GM19351 (cell line): ENCODE measurements around the gene PAX2.

Experiments used
- ATAC-seq: cut with Tn5 transposase; IDR thresholded peaks from one replicate; pipeline ENCODE4 v1.9.1; 2021; ENCODE audit warnings: mild to moderate bottlenecking, moderate library complexity; ENCODE audit not compliant: unreplicated experiment

PAX2 gene

DNA sequence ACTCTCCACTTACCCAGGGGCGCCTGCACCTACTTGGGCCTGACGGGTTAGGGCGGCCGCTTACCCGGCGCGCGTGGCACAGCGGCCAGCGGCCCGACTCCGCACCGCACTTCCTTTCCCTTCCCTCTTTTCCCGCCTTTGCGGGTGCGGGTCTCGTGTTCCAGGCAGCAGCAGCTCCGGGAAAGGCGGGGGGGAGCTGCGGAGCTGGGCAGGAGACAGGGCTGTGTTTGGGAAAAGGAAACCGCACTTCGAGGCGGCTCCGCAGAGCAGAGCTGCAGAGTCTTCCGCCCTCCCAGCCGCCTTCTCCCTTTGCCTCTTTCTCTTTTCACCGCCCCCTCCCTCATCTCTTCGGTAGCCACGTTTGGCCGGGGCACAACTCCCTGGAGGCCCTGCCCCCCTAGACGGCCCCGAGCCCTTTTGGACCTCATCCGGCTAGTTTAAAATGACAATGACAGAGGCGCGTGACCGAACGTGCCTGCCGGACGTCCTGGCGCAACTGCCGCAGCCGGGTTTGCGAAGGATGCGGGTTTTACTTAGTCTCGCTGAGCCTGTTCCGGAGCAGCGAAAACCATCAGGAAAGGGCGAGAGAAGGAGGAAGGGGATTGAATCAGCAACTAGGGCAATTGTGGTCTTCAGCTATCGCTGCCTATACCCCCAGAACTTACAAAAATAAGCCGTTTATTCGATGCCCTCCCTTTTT, 7.9 kb upstream of the PAX2 start:
- no peak for ATAC-seq

DNA sequence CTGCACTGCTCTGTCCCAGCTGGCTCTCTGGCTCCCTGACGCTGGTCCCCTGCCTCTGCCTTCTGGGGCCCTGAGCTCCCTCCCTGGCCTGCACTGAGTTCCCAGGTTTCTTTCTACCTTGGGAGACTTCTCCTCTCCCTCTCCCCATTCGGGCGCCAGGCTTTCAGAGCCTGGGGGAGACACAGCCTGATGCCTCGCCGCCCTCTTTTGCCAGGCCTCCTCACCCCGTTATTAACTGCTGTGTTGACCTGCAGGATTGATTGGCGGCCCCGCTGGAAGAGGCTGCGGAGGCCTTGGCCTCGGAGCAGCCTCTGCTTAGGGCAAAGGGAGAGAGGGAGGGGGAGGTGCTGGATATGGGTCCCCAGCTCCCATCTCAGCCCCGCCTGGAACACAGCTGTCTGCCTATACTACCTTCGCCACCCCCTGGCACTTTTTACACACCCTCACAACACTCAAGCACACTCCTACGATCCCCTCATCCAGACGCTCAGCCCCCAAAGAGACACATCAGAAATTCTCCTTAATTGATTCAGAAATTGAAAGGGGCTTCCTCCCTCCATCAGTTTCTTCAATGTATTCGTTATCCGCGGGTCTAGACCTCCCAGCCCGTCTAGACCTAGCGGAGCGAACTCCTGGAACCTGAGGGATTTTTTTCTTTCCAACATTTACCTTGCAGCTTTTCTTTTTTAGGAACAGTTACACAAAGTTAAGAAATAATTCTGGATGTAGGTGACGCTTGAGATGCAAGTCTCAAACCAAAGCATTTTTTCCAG, 7.1 kb upstream of the PAX2 start:
- ATAC-seq: no peak

DNA sequence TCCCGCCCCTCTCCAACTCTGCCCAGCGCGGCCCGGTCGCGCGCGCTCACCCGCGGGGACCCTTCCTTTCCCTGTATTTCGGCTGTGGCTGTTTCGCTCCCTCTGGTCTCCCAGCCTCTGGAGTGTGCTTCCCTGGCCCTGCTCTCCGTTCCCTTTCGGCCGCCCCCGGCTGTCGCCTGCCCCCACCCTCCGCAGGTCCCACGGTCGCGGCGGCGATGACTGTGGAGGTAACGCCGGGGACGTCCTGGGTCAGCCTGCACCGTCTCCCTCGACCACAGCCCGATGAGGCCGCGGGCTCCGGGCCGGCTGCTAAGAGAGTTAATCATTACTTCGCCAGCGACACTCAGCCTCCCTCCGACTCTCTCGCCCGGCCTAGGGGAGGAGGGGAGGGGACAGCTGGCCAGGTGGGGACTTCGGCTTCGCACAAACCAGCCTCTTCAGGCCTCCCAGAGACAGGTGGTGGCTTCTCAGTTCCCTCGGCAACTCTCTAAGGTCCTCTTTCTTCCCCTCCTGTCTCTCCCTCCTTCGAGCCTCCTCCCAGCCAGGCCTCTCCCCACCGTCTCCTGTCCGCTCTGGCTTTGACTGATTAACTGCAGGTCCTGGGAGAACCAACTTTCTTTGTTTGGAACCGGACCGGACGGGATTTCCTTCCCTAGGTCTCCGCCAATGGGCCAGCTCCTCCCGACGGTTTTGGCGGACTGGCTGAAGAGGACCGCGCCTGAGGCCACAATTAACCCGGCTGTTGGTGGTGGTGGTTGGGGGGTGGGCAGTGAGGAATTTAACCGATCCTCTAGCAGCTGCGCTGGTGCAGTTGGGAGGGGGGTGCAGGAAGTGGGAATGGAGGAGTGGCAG, 5.6 kb upstream of the PAX2 start:
- ATAC-seq: no peak

DNA sequence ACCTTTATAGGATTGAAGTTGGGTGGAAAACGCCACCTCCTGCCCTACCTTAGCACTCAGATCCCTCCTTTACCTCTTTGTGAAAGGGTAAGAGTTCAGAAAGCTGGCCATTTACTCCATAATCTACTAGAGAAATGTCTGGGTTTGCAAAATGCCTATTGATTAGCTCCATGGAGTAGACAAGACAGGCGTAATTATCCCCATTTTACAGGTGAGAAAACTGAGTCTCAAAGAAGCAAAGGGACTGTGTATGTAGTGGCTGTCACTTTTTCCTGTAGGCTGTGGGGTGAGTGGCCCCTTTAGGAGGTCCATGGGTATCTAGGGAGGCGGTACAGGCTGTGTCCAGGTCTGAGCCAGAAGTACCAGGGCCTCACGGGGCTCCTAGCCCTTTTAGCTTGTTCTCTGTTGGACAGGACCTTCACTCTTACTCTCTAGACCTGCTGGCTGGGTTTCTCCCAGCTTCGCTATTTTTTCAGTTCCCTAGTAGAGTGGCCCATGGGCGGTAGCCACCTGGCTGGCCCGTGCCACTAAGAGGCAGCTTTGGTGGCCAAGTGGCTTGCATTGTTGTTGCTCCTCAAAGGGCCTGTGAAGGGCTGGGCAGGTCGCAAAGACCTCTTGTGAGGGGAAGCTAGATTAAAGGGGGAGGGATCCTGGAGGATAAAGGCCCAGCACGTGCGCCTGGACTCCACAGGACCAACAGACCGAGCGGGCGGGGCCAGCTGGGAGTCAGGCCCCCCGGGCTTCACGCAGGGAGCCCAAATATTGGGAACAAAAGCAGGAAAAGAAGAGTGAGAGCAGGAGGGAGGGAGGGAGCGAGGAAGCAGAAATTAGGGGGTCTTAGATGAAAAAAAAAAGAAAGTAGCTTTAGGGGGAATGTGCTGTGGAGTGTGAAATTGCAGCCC, 4.7 kb upstream of the PAX2 start:
- ATAC-seq: no peak

DNA sequence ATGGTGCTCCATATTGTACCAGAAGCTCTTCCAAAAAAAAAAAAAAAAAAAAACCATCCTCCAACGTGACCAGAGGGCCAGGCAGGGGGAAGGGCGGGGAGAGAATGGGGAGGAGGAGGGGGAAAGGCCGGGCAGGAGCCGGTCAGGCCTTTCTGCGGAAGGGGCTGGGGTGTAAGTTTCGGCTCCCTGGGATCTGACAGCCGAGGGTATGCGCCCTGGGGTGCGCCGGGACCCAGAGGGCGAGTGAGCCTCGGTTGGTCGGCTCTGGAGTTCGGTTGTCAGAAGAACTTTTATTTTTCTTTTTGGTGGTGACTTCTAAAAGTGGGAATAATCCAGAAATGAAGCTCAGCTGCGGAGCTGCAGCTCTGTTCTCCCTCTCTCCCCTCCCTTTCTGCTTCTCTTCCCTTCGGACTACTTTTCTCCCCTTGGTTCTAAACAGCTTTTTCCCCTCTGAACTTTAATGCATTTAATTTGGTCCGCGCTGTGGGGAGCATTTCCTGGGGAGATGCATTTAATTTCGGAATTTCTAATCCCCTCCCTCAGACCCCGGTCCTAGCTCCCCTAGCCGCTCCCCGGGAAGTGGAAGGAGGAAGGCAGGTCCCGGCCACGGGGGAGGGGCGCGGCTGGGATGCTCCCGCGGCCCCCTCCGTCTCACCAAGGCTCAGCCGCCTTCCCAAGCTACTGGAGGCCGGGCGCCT, 3.9 kb upstream of the PAX2 start:
- no peak for ATAC-seq

DNA sequence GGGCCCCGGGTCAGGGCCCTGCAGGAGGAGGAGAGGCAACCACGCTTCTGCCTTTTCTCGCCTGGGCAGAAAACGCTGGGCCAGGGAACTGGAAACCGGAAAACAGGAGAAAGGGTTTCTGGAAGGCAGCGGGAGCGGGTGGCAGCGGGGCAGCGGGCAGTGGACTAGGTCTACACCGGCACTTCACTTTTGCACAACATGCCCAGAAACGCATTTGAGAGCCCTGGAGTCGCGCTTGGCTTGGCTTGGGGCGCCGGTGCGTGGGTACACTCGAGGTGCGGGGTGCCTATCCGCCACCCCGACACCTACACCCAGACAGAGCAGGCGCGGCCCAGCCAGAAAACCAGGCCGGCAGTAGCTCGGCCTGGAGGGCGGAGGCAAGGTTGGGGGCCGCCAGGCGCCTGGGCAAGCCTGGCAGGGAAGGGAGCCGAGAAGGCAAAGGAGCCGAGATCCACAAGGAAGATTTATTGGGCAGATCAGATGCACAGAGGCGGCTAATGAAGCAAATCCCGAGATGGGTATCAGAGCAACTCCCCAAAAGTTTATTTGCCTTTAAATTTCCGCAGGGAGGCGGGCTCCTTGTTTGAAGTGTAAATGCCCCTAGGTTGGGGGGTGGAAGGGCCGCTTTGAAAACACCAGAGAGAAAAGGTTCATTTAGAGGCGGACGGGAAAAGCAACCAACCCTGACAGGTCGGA, 3.2 kb upstream of the PAX2 start:
- ATAC-seq: no peak

DNA sequence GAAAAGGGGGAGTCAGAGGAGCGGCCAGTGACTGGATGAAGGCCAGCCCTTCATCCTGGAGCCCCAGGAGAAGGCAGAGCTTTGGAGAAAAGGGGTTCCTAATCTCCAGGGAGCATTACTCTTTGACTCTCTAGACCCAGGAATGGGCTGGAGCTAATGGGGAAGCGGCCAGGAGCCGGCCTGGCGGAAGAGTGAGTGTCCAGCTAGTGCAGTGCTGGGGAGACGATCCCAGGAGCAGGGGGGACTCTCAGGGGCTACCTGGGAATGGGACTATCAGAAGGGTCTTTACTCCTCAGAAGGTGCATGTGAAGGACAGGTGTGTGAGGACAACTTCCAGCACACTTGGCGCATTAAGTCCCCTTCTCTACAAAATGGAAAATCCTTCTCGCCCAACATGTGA, 2.4 kb upstream of the PAX2 start:
- no peak for ATAC-seq

DNA sequence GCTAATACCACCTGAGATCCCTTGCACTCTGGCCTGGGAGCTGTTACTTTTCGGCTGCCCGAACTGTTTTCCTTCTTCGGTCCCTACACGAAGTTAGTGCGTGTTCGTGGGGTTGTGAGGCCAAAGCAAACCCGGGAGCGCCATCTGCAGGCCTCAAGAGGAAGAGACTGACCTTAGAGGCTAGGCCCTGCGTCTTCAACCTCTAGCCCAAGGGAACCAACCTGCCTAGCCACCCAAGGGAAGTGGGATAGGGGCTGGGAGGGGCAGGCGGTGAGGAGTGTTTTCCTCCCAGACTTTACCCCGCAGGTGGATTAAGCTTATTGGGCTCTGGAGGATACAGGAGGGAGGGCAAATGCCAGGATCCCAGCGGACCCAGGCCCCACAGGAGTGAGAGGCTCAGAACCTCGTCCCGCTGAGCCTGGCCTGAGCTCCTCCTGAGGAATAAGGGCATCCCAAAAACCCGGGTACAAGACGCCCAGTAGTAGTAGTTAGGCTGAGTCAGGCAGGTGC, 1.7 kb upstream of the PAX2 start:
- no peak for ATAC-seq

DNA sequence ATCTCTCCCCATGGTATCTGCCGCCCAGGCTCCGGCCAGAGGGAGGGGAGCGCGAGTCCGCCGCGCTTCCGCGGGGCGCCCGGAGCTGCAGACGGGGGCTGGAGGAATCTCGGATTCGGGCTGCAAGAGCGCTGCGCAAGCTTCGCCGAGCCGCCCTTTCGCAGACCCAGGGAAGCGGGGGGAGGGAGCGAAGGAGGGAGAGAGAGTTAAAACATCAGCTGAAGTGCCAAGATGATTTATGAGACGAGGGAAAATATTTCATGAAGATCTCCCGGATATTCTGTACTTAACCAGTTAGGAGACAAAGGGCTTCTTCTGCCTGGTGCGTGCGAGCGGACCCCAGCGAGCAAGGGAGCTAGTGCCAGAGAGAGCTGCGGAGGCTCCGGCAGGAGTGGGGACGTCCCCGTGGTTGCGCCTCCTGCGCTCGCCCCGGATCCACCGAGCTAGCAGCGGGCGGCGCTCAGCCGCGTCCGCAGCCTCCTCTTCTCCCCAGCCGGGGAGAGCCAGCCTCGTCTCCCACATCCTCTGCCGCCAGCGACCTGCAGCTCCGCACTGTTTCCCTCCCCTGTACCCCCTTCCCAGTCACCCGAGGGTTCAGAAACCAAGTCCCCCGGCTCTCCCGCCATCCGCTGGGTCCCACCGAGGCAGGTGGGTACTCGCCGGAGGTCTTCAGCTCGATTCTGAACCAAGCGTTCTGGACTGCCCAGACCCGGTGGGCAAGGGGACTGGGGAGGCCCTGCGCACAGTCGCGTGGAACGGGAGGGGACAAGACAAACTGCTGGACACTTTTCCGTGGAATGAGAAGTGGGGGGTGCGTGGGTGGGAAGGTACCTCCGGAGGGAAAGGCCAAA, 1.0 kb upstream of the PAX2 start:
- ATAC-seq: no peak

DNA sequence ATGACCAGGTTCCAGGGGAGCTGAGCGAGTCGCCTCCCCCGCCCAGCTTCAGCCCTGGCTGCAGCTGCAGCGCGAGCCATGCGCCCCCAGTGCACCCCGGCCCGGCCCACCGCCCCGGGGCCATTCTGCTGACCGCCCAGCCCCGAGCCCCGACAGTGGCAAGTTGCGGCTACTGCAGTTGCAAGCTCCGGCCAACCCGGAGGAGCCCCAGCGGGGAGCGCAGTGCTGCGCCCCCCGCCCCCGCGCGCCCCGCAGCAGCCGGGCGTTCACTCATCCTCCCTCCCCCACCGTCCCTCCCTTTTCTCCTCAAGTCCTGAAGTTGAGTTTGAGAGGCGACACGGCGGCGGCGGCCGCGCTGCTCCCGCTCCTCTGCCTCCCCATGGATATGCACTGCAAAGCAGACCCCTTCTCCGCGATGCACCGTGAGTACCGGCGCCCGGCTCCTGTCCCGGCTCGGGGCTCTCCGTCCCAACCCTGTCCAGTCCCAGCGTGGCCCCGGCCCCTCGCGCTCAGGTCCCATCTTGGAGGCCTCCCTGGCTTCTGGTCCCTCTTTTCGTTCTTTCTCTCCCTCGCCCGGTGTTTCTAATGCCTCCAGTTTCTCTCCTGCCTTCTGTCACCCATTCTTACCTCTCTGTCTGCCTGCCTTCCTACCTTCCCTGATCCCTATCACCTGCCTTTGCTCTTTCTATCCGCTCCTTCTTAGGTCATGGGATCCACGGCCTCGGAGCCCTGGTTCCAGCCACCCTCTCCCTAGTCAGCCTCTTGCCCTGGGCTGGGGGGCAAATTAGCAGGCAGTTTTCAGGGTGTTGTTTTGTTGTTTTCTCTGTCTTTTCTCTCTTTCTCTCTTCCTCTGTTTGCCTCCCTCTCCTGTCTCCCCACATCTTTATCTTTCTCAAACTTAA, 751 bp downstream of the PAX2 start:
- no peak for ATAC-seq

DNA sequence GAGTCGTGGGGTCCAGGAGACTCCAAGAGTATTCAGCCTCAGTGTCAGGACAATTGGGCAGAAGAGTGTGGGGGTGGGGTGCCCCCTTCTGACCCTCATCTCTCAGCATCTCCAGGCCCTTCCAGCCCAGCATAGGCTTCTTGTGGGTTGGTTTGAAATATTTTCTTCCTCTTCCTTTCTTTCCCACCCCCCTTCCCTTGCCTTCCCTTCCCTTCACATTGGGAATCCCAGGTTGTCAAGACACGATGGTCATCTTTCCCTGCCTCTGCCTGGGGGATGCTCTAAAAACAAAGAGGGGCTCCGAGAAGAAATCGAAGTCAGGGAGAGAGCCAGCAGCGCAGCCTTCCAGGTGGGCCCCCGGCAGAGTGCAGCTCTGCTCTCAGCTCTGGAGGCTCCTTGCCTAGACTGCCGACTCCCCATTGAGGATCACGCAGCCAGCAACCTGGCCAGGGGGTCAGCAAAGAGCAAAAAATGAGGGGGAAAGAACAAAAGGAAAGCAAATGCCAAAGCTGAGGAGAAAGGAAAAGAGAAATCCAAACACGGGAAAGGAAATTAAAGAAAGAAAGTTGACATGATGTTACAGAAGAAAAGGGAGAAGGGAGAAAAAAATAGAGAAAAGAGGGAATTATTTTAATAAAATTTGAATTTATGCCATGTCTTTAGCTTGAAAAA, 1.5 kb downstream of the PAX2 start:
- ATAC-seq: no peak

DNA sequence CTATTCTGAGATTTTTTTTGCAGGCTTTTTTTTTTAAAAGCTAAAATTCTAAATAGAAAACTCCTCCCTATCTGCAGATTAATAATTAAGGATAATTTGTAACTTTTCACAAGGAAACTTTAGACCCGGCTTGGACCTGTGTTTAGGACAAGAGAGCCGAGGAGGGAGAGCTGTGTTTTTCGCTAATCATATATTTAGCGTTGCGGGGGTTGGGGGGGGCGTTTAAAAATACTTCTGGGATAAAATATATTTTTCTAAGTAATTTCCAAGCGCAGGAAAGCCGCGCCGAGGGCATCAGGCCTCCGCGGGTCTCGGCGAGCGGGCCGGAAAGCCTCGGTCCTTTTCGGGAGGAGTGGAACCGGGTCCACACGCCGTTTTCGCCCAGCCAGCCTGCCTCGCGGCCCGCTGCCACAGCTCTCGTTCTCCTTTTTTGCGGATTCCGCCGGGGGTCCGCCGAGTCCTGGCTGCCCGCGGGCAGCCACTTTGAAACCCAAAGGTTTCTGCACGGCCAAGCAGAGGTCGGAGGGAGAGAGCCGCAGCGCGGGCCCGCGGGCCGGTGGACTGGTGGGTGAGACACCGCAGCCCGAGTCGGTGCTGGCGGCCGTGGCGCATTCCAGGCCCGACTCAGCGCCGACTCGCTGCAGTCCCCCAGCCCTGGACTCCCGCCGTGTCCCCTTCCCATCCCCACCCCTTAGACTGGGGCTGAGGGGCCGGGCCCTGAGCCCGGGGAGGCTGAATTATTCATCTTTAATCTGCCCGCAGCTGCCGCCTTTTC, 2.3 kb downstream of the PAX2 start:
- ATAC-seq: no peak

DNA sequence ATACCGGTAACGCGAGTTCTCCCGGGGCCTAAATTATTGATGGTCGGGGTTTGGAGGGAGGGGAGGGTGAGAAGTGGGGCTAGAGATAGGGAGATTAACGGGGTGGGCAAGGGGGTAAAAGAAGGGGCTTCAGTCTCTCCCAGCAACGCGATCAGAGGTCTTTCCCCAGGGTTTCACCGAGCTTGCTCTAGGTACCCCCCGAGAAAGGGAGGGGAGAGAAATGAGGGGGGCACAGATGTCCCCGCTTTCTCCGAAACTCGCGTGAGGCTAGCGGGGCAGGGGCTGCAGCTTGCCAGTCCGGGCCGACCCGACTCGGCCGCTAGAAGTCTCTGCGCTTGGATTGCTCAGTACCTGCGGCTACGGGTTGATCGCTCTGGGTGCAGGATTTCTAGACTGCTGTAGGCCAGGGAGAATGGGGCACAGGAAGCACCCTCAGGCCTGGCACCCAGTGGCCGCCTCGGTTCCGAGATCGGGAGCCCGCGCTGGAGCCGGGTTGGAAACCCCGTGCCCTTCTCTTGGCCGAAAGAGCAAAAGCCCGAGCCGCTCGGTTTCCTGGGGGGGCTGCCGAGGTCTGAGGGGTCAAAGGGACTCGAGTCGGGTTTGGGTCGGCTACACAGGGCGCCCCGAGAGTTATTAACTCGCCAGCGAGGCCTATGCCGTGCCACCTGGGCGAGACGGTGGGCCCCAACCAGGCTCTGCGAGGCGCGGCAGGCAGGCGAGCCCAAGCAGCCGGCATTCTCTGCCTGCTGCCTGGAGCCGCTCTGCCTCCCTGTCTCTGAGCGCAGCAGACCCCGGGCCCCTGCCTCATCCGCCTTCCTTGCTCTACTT, 3.1 kb downstream of the PAX2 start:
- ATAC-seq: no peak

DNA sequence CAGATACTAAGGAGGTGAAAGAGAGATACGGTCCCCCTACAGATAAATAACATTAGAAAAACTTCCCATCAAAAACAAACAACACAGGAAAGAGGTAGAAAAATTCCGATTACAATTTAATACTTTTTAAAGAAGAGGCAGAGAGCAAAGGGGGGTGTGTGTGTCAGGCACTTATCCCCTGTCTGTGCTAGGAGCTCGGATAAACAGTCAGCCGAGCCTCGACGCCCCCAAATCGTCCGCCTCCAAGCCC, 3.6 kb downstream of the PAX2 start:
- no peak for ATAC-seq
